ENCODE results near the gene PJA1.

PJA1 gene

DNA sequence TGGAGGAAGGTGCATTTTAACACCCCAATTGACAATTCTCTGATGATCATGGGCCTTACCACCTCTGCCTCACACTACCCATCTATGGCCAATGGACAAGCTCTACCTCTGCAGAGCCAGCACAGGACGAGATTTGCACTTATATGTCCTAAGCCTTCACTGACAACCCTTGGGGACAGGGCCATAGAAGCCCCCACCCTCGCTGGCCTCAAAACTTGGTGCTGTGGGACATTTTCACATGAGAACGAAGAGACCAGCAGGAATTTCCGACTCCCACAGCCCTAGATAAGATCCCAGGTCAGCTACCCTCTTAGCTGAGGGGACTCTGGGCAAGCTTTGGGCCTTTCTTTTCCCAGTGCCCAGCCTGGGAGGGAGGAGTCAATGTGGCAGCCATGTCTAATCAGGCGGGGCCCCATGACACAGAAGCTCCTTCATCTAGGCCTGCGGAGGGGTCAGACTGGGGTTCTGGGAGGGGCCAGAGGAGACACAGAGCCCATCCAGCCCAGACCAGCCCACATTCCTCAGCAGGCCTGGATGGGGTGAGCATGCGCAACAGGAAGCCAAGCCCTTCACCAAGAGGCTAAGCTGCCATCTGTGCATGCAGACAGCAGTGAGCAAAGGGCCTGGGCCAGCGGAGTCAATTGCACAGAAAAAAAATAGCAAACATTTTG lies 12.1 kb downstream of the PJA1 start:
- Histone ChIP-seq H3K4me1 (ENCODE audit: control insufficient read depth, insufficient read depth, low read length, unreplicated experiment) (no peaks in the 10 kb centered on the region), H3K4me3 (ENCODE audit: low read depth, low read length) (no peak overlapping the region), H2AFZ (ENCODE audit: low read length, unreplicated experiment) (no peak overlapping the region), H3K27me3 (ENCODE audit: insufficient read depth, low read length) (no peaks in the 10 kb centered on the region), H3K36me3 (ENCODE audit: insufficient read depth, low read length) (no peaks in the 10 kb centered on the region), H3K79me2 (ENCODE audit: control insufficient read depth, insufficient read depth, low read length, unreplicated experiment) (no peaks in the 10 kb centered on the region), H3K27ac (ENCODE audit: low read depth, low read length) (no peak overlapping the region)

DNA sequence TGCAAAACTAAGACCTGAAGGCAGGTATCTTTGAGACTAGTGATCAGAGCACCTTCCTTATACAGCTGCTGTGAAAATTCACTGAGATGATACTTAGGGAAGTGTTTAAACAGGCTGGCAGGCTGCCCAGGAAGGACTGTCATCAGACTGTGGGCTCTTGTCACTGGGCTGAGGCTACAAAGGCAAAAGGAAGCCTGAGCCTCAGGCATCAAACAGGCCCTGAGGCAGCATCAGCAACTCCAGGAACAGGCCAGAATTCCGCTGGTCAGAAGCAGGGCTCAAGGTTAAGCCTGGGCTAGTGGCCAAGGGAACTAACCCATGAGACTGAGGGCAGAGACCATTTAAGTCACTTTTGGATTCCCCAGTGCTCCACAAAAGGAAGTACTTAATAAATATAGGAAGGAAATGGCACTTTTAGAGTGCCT lies 12.8 kb downstream of the PJA1 start:
- Histone ChIP-seq H3K79me2 (ENCODE audit: control insufficient read depth, insufficient read depth, low read length, unreplicated experiment) (no peaks in the 10 kb centered on the region), H3K27me3 (ENCODE audit: insufficient read depth, low read length) (no peaks in the 10 kb centered on the region), H3K4me1 (ENCODE audit: control insufficient read depth, insufficient read depth, low read length, unreplicated experiment) (no peaks in the 10 kb centered on the region), H3K36me3 (ENCODE audit: insufficient read depth, low read length) (no peaks in the 10 kb centered on the region), H2AFZ (ENCODE audit: low read length, unreplicated experiment) (no peak overlapping the region), H3K4me3 (ENCODE audit: low read depth, low read length) (no peak overlapping the region), H3K27ac (ENCODE audit: low read depth, low read length) (no peak overlapping the region)

DNA sequence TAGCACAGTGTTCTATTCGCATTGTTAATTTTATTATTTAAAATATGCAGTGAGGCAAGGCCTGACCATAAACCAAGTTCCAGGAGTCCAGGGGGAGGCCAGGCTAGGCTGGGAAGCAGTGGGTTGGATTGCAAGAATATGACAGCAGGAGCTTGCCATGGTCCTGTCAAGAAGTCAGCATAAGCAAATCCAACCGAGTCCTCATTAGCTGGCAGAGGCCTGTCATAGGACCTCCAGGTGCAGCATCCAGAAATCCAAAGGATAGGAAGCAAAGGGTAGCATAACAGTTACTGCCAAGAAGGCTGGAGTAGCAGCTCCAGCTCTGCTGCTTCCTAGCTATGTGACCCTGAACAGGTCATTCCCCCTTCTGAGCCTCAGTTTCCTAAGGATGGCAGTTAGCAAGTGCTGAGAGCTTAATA lies 13.4 kb downstream of the PJA1 start:
- Histone ChIP-seq H3K4me3 (ENCODE audit: low read depth, low read length) (no peak overlapping the region), H3K4me1 (ENCODE audit: control insufficient read depth, insufficient read depth, low read length, unreplicated experiment) (no peaks in the 10 kb centered on the region), H2AFZ (ENCODE audit: low read length, unreplicated experiment) (no peak overlapping the region), H3K36me3 (ENCODE audit: insufficient read depth, low read length) (no peaks in the 10 kb centered on the region), H3K27me3 (ENCODE audit: insufficient read depth, low read length) (no peaks in the 10 kb centered on the region), H3K27ac (ENCODE audit: low read depth, low read length) (no peak overlapping the region), H3K79me2 (ENCODE audit: control insufficient read depth, insufficient read depth, low read length, unreplicated experiment) (no peaks in the 10 kb centered on the region)

DNA sequence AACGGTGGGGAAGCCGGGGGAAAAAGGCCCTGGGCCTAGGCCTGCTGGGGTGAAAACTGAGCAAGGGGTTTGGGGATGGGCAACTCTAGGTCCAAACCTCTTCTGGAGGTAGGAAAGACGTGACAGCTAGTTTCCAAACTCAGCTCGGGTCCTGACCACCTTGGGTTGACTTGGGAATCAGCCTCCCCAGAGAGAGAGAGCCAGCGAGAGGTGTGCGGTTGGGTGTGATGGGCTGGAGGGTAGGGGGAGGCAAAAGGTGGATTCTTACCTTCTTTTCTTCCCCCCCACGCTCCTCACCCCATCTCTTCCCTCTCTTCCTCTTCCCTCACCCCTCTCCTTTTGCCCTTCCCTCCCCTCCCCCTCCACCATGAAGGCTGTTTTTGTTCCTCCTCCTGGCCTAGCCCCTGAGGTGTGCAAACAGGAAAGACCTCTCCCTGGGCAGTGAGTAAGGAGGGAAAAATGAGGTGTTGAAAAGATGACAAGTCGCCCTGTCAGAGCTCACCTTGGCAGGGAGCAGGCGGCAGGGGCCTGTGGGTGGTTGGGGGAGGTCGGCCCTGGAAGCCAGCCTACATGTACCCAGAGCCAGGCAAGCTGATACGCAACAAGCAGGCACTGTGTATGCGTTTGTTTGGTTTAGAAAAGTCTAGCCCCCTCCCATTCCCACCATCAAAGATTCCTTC lies 14.8 kb downstream of the PJA1 start:
- no peaks in the 10 kb centered on the region for H3K27me3 ChIP-seq (ENCODE audit: insufficient read depth, low read length)
- no peaks in the 10 kb centered on the region for H3K36me3 ChIP-seq (ENCODE audit: insufficient read depth, low read length)
- H3K27ac ChIP-seq (ENCODE audit: low read depth, low read length), result no peak overlapping the region
- no peaks in the 10 kb centered on the region for H3K79me2 ChIP-seq (ENCODE audit: control insufficient read depth, insufficient read depth, low read length, unreplicated experiment)
- no peak overlapping the region for H3K4me3 ChIP-seq (ENCODE audit: low read depth, low read length)
- H2AFZ ChIP-seq (ENCODE audit: low read length, unreplicated experiment), result no peak overlapping the region
- no peaks in the 10 kb centered on the region for H3K4me1 ChIP-seq (ENCODE audit: control insufficient read depth, insufficient read depth, low read length, unreplicated experiment)

DNA sequence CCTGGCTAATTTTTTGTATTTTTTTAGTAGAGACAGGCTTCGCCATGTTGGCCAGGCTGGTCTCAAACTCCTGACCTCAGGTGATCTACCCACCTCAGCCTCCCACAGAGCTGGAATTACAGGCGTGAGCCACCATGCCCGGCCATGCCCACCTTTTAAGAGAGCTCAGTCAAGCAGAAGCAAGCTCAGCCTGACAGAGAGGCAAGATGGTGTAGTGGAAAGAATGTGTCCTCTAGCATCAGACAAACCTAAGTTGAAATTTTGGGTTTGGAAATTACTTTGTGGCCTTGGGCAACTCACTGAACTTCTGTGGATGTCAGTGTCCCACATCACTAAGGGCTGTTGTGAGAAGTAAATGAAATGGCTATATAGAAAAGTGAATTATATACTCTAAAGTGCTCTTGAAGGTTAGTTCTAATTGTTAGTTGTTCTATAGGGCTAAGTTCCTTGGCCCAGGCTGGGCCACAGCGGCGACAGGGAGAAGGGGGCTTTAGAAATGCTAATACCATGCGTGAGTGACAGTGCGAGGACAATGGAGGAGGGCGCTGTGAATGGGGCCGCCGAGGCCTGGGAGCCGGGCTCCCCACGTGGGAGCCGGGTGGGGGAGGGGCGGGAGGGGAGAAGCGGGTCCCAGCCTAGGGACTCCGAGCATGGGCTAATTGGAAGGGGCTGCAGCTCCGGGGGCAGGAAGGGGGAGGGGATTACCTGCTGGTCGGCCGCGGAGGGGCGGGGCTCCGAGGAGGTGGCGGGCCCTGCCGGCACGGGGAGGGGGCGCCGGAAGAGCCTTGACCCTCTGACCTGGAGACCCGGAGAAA lies 15.6 kb downstream of the PJA1 start:
- H3K4me3 ChIP-seq (ENCODE audit: low read depth, low read length), result no peak overlapping the region
- H3K4me1 ChIP-seq (ENCODE audit: control insufficient read depth, insufficient read depth, low read length, unreplicated experiment), result no peaks in the 10 kb centered on the region
- H3K36me3 ChIP-seq (ENCODE audit: insufficient read depth, low read length), result no peaks in the 10 kb centered on the region
- H3K27ac ChIP-seq (ENCODE audit: low read depth, low read length), result no peak overlapping the region
- no peaks in the 10 kb centered on the region for H3K79me2 ChIP-seq (ENCODE audit: control insufficient read depth, insufficient read depth, low read length, unreplicated experiment)
- no peaks in the 10 kb centered on the region for H3K27me3 ChIP-seq (ENCODE audit: insufficient read depth, low read length)
- no peak overlapping the region for H2AFZ ChIP-seq (ENCODE audit: low read length, unreplicated experiment)

DNA sequence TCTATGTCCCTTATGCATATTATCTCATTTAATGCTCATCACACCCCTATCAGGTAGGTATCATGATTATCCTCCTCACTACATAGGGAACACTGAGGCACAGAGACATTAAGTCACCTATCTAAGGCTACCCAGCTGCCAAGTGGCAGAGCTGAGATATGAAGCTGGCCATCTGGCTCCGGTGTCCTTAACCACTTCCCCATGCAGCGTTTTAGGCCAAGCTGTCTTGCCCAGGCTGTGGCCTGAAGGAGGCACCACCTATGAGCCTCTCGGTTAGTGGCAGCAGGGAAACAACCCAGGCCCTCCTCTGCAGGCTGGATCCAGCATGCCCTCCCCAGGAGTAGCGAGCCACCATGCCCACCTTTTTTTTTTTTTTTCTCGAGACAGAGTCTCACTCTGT lies 16.3 kb downstream of the PJA1 start:
- Histone ChIP-seq H3K4me1 (ENCODE audit: control insufficient read depth, insufficient read depth, low read length, unreplicated experiment) (no peaks in the 10 kb centered on the region), H3K27me3 (ENCODE audit: insufficient read depth, low read length) (no peaks in the 10 kb centered on the region), H3K4me3 (ENCODE audit: low read depth, low read length) (no peak overlapping the region), H3K79me2 (ENCODE audit: control insufficient read depth, insufficient read depth, low read length, unreplicated experiment) (no peaks in the 10 kb centered on the region), H2AFZ (ENCODE audit: low read length, unreplicated experiment) (no peak overlapping the region), H3K27ac (ENCODE audit: low read depth, low read length) (no peak overlapping the region), H3K36me3 (ENCODE audit: insufficient read depth, low read length) (no peaks in the 10 kb centered on the region)

DNA sequence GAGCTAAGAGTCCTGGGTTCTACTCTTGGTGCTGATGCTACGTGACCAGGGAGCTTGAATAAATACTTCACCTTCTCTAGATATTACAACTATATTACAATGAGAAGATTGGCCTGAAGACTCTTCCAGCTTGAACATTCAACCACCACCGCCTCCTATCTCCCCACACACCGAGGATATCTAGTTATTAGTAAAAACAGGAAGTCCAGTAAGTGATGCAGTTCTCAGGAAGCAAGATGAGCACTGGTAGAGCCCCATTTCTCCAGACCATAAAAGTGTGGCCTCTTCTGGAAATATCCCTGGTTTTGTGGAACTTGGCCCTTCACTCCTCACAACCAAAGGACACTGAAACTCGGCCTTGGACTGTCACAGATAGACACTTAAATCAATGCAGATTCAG lies 18.5 kb downstream of the PJA1 start:
- Histone ChIP-seq H2AFZ (ENCODE audit: low read length, unreplicated experiment) (no peak overlapping the region), H3K4me3 (ENCODE audit: low read depth, low read length) (no peak overlapping the region), H3K27me3 (ENCODE audit: insufficient read depth, low read length) (no peaks in the 10 kb centered on the region), H3K79me2 (ENCODE audit: control insufficient read depth, insufficient read depth, low read length, unreplicated experiment) (no peaks in the 10 kb centered on the region), H3K4me1 (ENCODE audit: control insufficient read depth, insufficient read depth, low read length, unreplicated experiment) (no peaks in the 10 kb centered on the region), H3K36me3 (ENCODE audit: insufficient read depth, low read length) (no peaks in the 10 kb centered on the region), H3K27ac (ENCODE audit: low read depth, low read length) (no peak overlapping the region)

DNA sequence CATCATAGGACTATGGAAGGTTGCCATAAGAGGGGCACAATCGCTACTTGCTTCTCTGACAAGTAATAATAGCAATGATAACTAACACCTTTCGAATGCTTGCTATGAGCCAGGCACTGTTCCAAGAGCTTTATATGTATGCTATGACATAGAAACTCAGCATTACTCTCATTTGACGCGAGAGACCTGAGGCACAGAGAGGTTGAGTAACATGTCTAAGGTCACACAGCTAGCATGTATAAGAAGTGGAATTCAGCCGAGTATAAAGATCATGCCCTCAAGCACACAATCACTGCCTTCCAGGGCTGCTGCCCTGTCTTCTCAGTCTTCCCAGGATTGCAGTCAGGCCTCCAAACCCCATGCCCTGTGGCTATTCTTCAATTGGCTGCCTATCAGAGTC lies 19.5 kb downstream of the PJA1 start:
- Histone ChIP-seq H3K27ac (ENCODE audit: low read depth, low read length) (no peak overlapping the region), H3K27me3 (ENCODE audit: insufficient read depth, low read length) (no peaks in the 10 kb centered on the region), H3K4me1 (ENCODE audit: control insufficient read depth, insufficient read depth, low read length, unreplicated experiment) (no peaks in the 10 kb centered on the region), H3K4me3 (ENCODE audit: low read depth, low read length) (no peak overlapping the region), H3K36me3 (ENCODE audit: insufficient read depth, low read length) (no peaks in the 10 kb centered on the region), H2AFZ (ENCODE audit: low read length, unreplicated experiment) (no peak overlapping the region), H3K79me2 (ENCODE audit: control insufficient read depth, insufficient read depth, low read length, unreplicated experiment) (no peaks in the 10 kb centered on the region)

DNA sequence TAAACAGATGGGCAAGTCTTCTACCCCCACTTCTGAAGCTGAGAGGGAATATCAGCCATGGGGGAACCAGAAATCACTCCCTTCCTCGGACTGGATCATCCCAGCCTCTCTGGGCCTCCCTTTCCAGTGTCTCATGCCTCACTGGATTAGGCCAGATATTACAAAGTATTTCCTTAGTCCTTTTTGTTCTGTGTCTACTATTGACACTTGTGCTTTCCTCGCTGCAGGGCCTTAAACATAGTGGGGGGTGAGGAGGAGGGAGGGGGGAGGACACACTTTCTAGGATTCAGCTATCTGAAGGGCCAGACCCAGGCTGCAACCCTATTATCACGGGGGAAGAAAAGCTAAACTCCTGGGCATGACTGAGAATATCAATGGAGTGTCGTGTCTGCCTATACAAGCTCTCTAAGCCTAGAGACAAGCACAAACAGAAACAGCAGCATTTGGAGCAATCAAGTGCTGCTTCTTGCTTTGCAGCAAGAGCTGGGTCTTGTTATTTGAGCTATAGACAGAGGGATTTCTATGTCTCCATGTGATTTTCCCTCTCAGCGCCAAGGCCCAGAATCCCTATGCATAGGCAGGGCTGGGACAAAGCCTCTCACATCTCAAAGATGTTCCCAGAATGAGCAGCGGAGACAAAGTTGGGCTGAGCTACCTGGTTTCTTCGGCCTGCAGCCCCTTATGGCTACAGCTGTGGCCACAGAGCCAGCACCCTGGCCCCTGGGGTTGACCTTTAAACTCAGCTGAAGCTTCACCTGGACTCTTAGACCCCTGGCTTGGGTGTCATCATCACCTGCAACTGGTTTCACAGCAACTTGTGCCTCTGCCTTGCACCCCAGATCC lies 20.2 kb downstream of the PJA1 start:
- Histone ChIP-seq H3K27me3 (ENCODE audit: insufficient read depth, low read length) (no peaks in the 10 kb centered on the region), H3K4me1 (ENCODE audit: control insufficient read depth, insufficient read depth, low read length, unreplicated experiment) (no peaks in the 10 kb centered on the region), H3K4me3 (ENCODE audit: low read depth, low read length) (no peak overlapping the region), H3K36me3 (ENCODE audit: insufficient read depth, low read length) (no peaks in the 10 kb centered on the region), H3K79me2 (ENCODE audit: control insufficient read depth, insufficient read depth, low read length, unreplicated experiment) (no peaks in the 10 kb centered on the region), H3K27ac (ENCODE audit: low read depth, low read length) (no peak overlapping the region), H2AFZ (ENCODE audit: low read length, unreplicated experiment) (no peak overlapping the region)

DNA sequence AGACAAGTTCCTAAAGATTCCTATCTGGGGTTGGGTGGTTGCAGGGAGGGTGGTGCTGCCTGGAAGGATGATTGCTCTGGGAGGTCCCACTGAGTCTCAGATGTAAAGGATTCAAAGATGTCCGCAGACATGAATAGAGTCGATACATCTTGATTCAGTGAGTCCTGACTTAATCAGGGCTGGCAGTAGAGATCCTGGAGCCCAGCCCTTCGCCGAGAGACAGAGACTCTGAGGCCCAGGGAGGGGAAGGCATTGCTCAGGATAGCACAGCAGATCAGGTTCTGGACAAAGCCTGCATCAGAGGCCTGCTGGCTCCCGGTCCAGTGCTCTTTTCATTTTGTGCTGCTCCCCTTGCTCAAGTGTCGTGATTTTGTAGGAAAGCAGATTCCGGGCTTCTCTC lies 21.7 kb downstream of the PJA1 start:
- Histone ChIP-seq H3K27ac (ENCODE audit: low read depth, low read length) (no peak overlapping the region), H3K27me3 (ENCODE audit: insufficient read depth, low read length) (no peaks in the 10 kb centered on the region), H2AFZ (ENCODE audit: low read length, unreplicated experiment) (no peak overlapping the region), H3K4me3 (ENCODE audit: low read depth, low read length) (no peak overlapping the region), H3K4me1 (ENCODE audit: control insufficient read depth, insufficient read depth, low read length, unreplicated experiment) (no peaks in the 10 kb centered on the region), H3K79me2 (ENCODE audit: control insufficient read depth, insufficient read depth, low read length, unreplicated experiment) (no peaks in the 10 kb centered on the region), H3K36me3 (ENCODE audit: insufficient read depth, low read length) (no peaks in the 10 kb centered on the region)

Measured in ACC112 (cell line).